Activated CD8-positive, alpha-beta T cell treated with anti-CD3 and anti-CD28 coated beads for 36 hours (primary cell): Measurements from ENCODE around the gene VWA2. TPM values are rescaled to one million over a fixed set of nuclear protein-coding genes. Genes with fewer than 3 reads are reported as not detected.

Source experiments
- ATAC-seq: fragments of 200-7000 bp; cut with Tn5 transposase; one replicate; pipeline ENCODE4 v1.10.0; 2021; ENCODE audit warnings: mild to moderate bottlenecking, moderate library complexity
- CTCF ChIA-PET: fragments of 350-600 bp; sonication (Branson Sonifier 250); formaldehyde crosslinking; loops from one replicate; lab custom pipeline; 2021; ENCODE audit warnings: antibody characterized with exemption; lab: Charles Lee
- POLR2A ChIA-PET: fragments of 350-600 bp; sonication (Branson Sonifier 250); formaldehyde crosslinking; loops from one replicate; lab custom pipeline; 2021; ENCODE audit warnings: antibody characterized with exemption; lab: Charles Lee
- DNase-seq: peaks from one replicate; pipeline ENCODE4 v3.0.0-alpha.2; 2020
- H3K27ac Mint-ChIP-seq: one replicate; pipeline ENCODE4 v1.8.0; 2021; ENCODE audit warnings: mild to moderate bottlenecking, mixed read lengths
- H3K27me3 Mint-ChIP-seq: one replicate; pipeline ENCODE4 v1.8.0; 2021; ENCODE audit warnings: mixed read lengths
- H3K36me3 Mint-ChIP-seq: one replicate; pipeline ENCODE4 v1.8.0; 2021; ENCODE audit warnings: low read depth, mixed read lengths
- H3K4me1 Mint-ChIP-seq: one replicate; pipeline ENCODE4 v1.8.0; 2021; ENCODE audit warnings: low read depth, mixed read lengths
- H3K4me3 Mint-ChIP-seq: one replicate; pipeline ENCODE4 v1.8.0; 2021; ENCODE audit warnings: mild to moderate bottlenecking, moderate library complexity, mixed read lengths
- H3K9me3 Mint-ChIP-seq: one replicate; pipeline ENCODE4 v1.8.0; 2021; ENCODE audit warnings: mixed read lengths
- CTCF ChIP-seq: fragments of 200-600 bp; IDR thresholded peaks from one replicate; pipeline ENCODE4 v1.8.0; 2022; ENCODE audit warnings: antibody characterized with exemption, mild to moderate bottlenecking
- intact Hi-C: fragments of 100-400 bp; cut with micrococcal nuclease; formaldehyde crosslinking; loops from one replicate; pipeline ENCODE4 v1.10.0; 2022
- total RNA-seq, 2 experiments: library from RNA; stranded (reverse); gene quantifications; one replicate each; pipeline ENCODE4 v1.2.3, GENCODE V29; 2021

VWA2 gene
- total RNA-seq, 2 experiments from 2014 or later: not detected

- DNase-seq: no peak
- Mint-ChIP-seq H3K27me3 (no peaks in the 10 kb centered on the region), H3K4me3 (no peak overlapping the region), H3K9me3 (no peaks in the 10 kb centered on the region), H3K36me3 (no peaks in the 10 kb centered on the region), H3K27ac (no peak overlapping the region), H3K4me1 (peaks cover 7% of the 10 kb centered on the region)
- ChIA-PET CTCF (no interaction called here), POLR2A (no interaction called here)
- ATAC-seq: no peak
- no peak for TF ChIP-seq CTCF
- intact Hi-C loops: no loop called here
These were observed 22.0 kb downstream of the VWA2 start for GRCh38 chr10:114261076-114261475.

GRCh38 chr10:114262496-114262895 lies 23.4 kb downstream of the VWA2 start:
- no peaks in the 10 kb centered on the region for H3K36me3 Mint-ChIP-seq
- intact Hi-C loops: no loop called here
- H3K27me3 Mint-ChIP-seq: no peaks in the 10 kb centered on the region
- CTCF ChIA-PET: no interaction called here
- no peak overlapping the region for H3K27ac Mint-ChIP-seq
- peaks cover 7% of the 10 kb centered on the region for H3K4me1 Mint-ChIP-seq
- H3K9me3 Mint-ChIP-seq: no peaks in the 10 kb centered on the region
- no peak for TF ChIP-seq CTCF
- DNase-seq (no peak), ATAC-seq (no peak)
- no peak overlapping the region for H3K4me3 Mint-ChIP-seq
- POLR2A ChIA-PET: no interaction called here

- Mint-ChIP-seq H3K27ac (no peak overlapping the region), H3K27me3 (no peaks in the 10 kb centered on the region), H3K36me3 (no peaks in the 10 kb centered on the region), H3K9me3 (no peaks in the 10 kb centered on the region), H3K4me1 (no peaks in the 10 kb centered on the region), H3K4me3 (no peak overlapping the region)
- no peak for DNase-seq
- ChIA-PET CTCF (no interaction called here), POLR2A (no interaction called here)
- TF ChIP-seq CTCF: no peak
- no peak for ATAC-seq
- intact Hi-C loops: no loop called here
These were observed 26.5 kb downstream of the VWA2 start for GRCh38 chr10:114265392-114266053.

GRCh38 chr10:114266521-114266920 lies 27.5 kb downstream of the VWA2 start:
- H3K4me3 Mint-ChIP-seq: no peak overlapping the region
- H3K4me1 Mint-ChIP-seq: no peaks in the 10 kb centered on the region
- POLR2A ChIA-PET: no interaction called here
- DNase-seq: no peak
- CTCF ChIA-PET: interaction anchor here (1.1 kb wide), 1 partner anchor 37 kb away, joined by 4 read pairs; no protein-coding TSS in a partner anchor
- TF ChIP-seq CTCF: no peak
- H3K27ac Mint-ChIP-seq: no peak overlapping the region
- no peaks in the 10 kb centered on the region for H3K9me3 Mint-ChIP-seq
- no peaks in the 10 kb centered on the region for H3K36me3 Mint-ChIP-seq
- H3K27me3 Mint-ChIP-seq: peaks cover 2% of the 10 kb centered on the region
- intact Hi-C loops: no loop called here
- ATAC-seq: no peak

GRCh38 chr10:114271075-114271778 lies 32.2 kb downstream of the VWA2 start:
- no peak overlapping the region for H3K4me3 Mint-ChIP-seq
- TF ChIP-seq CTCF: no peak
- no peak overlapping the region for H3K27ac Mint-ChIP-seq
- ChIA-PET CTCF (interaction anchor here (2.0 kb wide), 1 partner anchor 33 kb away, joined by 8 read pairs; no protein-coding TSS in a partner anchor), POLR2A (interaction anchor here (0.6 kb wide), 1 partner anchor 255 kb away, joined by 3 read pairs; no protein-coding TSS in a partner anchor)
- DNase-seq (no peak), ATAC-seq (no peak)
- H3K27me3 Mint-ChIP-seq: peaks cover 7% of the 10 kb centered on the region
- intact Hi-C loops: no loop called here
- H3K9me3 Mint-ChIP-seq: no peaks in the 10 kb centered on the region
- no peaks in the 10 kb centered on the region for H3K36me3 Mint-ChIP-seq
- H3K4me1 Mint-ChIP-seq: no peaks in the 10 kb centered on the region
